HCT116 (cell line): ENCODE data around the gene RMDN2. TPM values are rescaled to one million over a fixed set of nuclear protein-coding genes. Genes with fewer than 3 reads are reported as not detected.

Experiments
- ATAC-seq: fragments of 200-7000 bp; cut with Tn5 transposase; 2 replicates; pipeline ENCODE4 v1.9.1; 2020; ENCODE audit warnings: mild to moderate bottlenecking, moderate library complexity
- BruUV-seq: library from RNA; stranded (reverse); fragments of 400-500 nt; replicated peaks from 2 replicates; lab custom pipeline; 2021; lab: Mats Ljungman, UMichigan
- CTCF ChIA-PET: fragments of 300-600 bp; sonication (Branson Sonifier 250); formaldehyde crosslinking; loops from one replicate; lab custom pipeline; 2021; ENCODE audit warnings: antibody characterized with exemption; lab: Charles Lee
- POLR2A ChIA-PET: fragments of 300-600, 350-600 bp; sonication (Branson Sonifier 250); formaldehyde crosslinking; loops from one replicate; lab custom pipeline; 2021; ENCODE audit warnings: antibody characterized with exemption; lab: Charles Lee
- RAD21 ChIA-PET, 2 experiments: fragments of 300-600 bp; sonication (Branson Sonifier 250); formaldehyde crosslinking; loops; one replicate each; lab custom pipeline; 2023; ENCODE audit warnings: low total read pairs in 2 of 2; ENCODE audit not compliant: uncharacterized antibody in 2 of 2, unreplicated experiment in 2 of 2, low non-redundant PET in 1 of 2; lab: Charles Lee
- DNase-seq: peaks from one replicate; pipeline ENCODE4 v3.0.0-alpha.2; 2010; ENCODE audit warnings: low read depth, low spot score
- H2AFZ ChIP-seq: fragments of 200-600 bp; shearing (Covaris generic), sonication (generic); 2 replicates; pipeline ENCODE4 v1.6.1; 2017; ENCODE audit warnings: low read depth, mixed run types, mixed read lengths, antibody characterized with exemption, low read length; ENCODE audit not compliant: poor library complexity, severe bottlenecking
- H3K27ac ChIP-seq: 2 replicates; pipeline ENCODE4 v1.5.1; 2012; ENCODE audit warnings: low read depth, low read length
- H3K27me3 ChIP-seq: fragments of 200-600 bp; sonication (generic); 2 replicates; pipeline ENCODE4 v1.6.1; 2016; ENCODE audit warnings: mixed run types, low read length, mixed read lengths; ENCODE audit not compliant: insufficient read depth
- H3K36me3 ChIP-seq, 2 experiments: fragments of 200-500 bp in 1 of 2; fragments of 200-600 bp in 1 of 2; sonication (Bioruptor generic) in 1 of 2; sonication (generic) in 1 of 2; 2 replicates each; pipeline versions ENCODE4 v1.5.1 to v1.6.1; 2014 to 2016; ENCODE audit warnings: low read length in 2 of 2, inconsistent platforms in 1 of 2, mixed read lengths in 1 of 2, mixed run types in 1 of 2; ENCODE audit not compliant: insufficient read depth in 2 of 2, control insufficient read depth in 1 of 2
- H3K4me1 ChIP-seq, 2 experiments: fragments of 200-600 bp in 1 of 2; sonication (generic) in 1 of 2; 2 replicates each; pipeline versions ENCODE4 v1.5.1 to v1.6.1; 2012 to 2017; ENCODE audit warnings: low read length in 2 of 2, inconsistent platforms in 1 of 2, mild to moderate bottlenecking in 1 of 2, mixed read lengths in 1 of 2, mixed run types in 1 of 2, moderate library complexity in 1 of 2; ENCODE audit not compliant: insufficient read depth in 2 of 2, control insufficient read depth in 1 of 2
- H3K4me2 ChIP-seq: fragments of 200-600 bp; sonication (generic); 2 replicates; pipeline ENCODE4 v1.6.1; 2017; ENCODE audit warnings: mixed run types, low read length, mixed read lengths
- H3K4me3 ChIP-seq, 2 experiments: fragments of 200-600 bp in 1 of 2; sonication (generic) in 1 of 2; replicated peaks in 1 of 2; 2 replicates each; pipeline ENCODE4 v1.5.1; 2011 to 2016; ENCODE audit warnings: low read length in 2 of 2, control low read depth in 1 of 2, low read depth in 1 of 2, mild to moderate bottlenecking in 1 of 2, mixed read lengths in 1 of 2, mixed run types in 1 of 2
- H3K79me2 ChIP-seq: fragments of 200-600 bp; sonication (generic); 2 replicates; pipeline ENCODE4 v1.6.1; 2017; ENCODE audit warnings: mild to moderate bottlenecking, mixed run types, low read length, moderate library complexity, mixed read lengths; ENCODE audit not compliant: insufficient read depth
- H3K9ac ChIP-seq: fragments of 200-600 bp; sonication (generic); 2 replicates; pipeline ENCODE4 v1.6.1; 2016; ENCODE audit warnings: low read length, mixed read lengths
- H3K9me2 ChIP-seq: fragments of 200-600 bp; sonication (generic), shearing (Covaris generic); 2 replicates; pipeline ENCODE4 v1.6.1; 2017; ENCODE audit warnings: mixed run types, mild to moderate bottlenecking, moderate library complexity; ENCODE audit not compliant: insufficient read depth
- H3K9me3 ChIP-seq, 2 experiments: fragments of 200-500 bp in 1 of 2; fragments of 200-600 bp in 1 of 2; sonication (Bioruptor generic) in 1 of 2; sonication (generic) in 1 of 2; 2 replicates each; pipeline ENCODE4 v1.6.1; 2014 to 2017; ENCODE audit warnings: low read length in 2 of 2, mixed read lengths in 2 of 2, inconsistent platforms in 1 of 2, low read depth in 1 of 2, mild to moderate bottlenecking in 1 of 2, mixed run types in 1 of 2, moderate library complexity in 1 of 2; ENCODE audit not compliant: control insufficient read depth in 1 of 2, insufficient read depth in 1 of 2
- H4K20me1 ChIP-seq: fragments of 200-600 bp; sonication (generic), shearing (Covaris generic); 2 replicates; pipeline ENCODE4 v1.6.1; 2017; ENCODE audit warnings: mixed run types, mild to moderate bottlenecking, moderate library complexity; ENCODE audit not compliant: insufficient read depth
- CBX3 ChIP-seq: IDR thresholded peaks from 2 replicates; pipeline ENCODE4 v1.6.1; 2012; ENCODE audit warnings: low read depth
- CEBPB ChIP-seq: IDR thresholded peaks from 2 replicates; pipeline ENCODE4 v1.6.1; 2012; ENCODE audit warnings: low read depth
- EGR1 ChIP-seq: IDR thresholded peaks from 2 replicates; pipeline ENCODE4 v1.6.1; 2012; ENCODE audit warnings: low read depth
- ELF1 ChIP-seq: IDR thresholded peaks from 2 replicates; pipeline ENCODE4 v1.6.1; 2012; ENCODE audit warnings: low read depth, borderline replicate concordance
- EZH2 ChIP-seq: fragments of 200-600 bp; sonication (generic); IDR thresholded peaks from 2 replicates; pipeline ENCODE4 v1.6.1; 2017; ENCODE audit warnings: antibody characterized with exemption, mixed run types
- POLR2AphosphoS5 ChIP-seq: IDR thresholded peaks from 2 replicates; pipeline ENCODE4 v1.6.1; 2011; ENCODE audit warnings: mild to moderate bottlenecking, low read depth, low read length, moderate library complexity
- SP1 ChIP-seq: IDR thresholded peaks from 2 replicates; pipeline ENCODE4 v1.6.1; 2012; ENCODE audit warnings: low read depth
- SRF ChIP-seq: IDR thresholded peaks from 2 replicates; pipeline ENCODE4 v1.6.1; 2012; ENCODE audit warnings: low read depth
- TCF7L2 ChIP-seq: IDR thresholded peaks from 2 replicates; pipeline ENCODE4 v1.7.0; 2011; ENCODE audit warnings: borderline replicate concordance, inconsistent platforms; ENCODE audit not compliant: insufficient read depth, insufficient read length; ENCODE audit errors: extremely low read depth
- YY1 ChIP-seq: IDR thresholded peaks from 2 replicates; pipeline ENCODE4 v1.6.1; 2011; ENCODE audit warnings: low read length, low read depth, moderate library complexity, mild to moderate bottlenecking; ENCODE audit not compliant: insufficient replicate concordance; ENCODE audit errors: extremely low read depth
- ZBTB33 ChIP-seq: IDR thresholded peaks from 2 replicates; pipeline ENCODE4 v1.6.1; 2011; ENCODE audit warnings: mild to moderate bottlenecking, low read length, moderate library complexity; ENCODE audit not compliant: insufficient replicate concordance; ENCODE audit errors: extremely low read depth
- ZFX ChIP-seq: fragments of 450-650 bp; IDR thresholded peaks from 2 replicates; pipeline ENCODE4 v1.6.1; 2017
- ZNF274 ChIP-seq: fragments of 200-500 bp; sonication (Bioruptor generic); IDR thresholded peaks from 2 replicates; pipeline ENCODE4 v1.6.1; 2014; ENCODE audit warnings: mild to moderate bottlenecking, low read depth, low read length, inconsistent platforms
- intact Hi-C: fragments of 100-400 bp; cut with micrococcal nuclease; formaldehyde crosslinking; loops from 2 replicates; pipeline ENCODE4 v1.10.0; 2022
- total RNA-seq: library from RNA; stranded (reverse); gene quantifications from one replicate; pipeline ENCODE4 v1.2.1, GENCODE V29; 2021; ENCODE audit not compliant: unreplicated experiment

Gene RMDN2
- total RNA-seq, 1 experiment from 2014 or later: 4.5 TPM

GRCh38 chr2:37887286-37887685, 37.8 kb upstream of the RMDN2 start:
- no TSS peak for BruUV-seq
- RAD21 ChIA-PET: no interaction called here

More at GRCh38 chr2:37887286-37887685, 37.8 kb upstream of the RMDN2 start:
- Histone ChIP-seq H3K79me2 (no peaks in the 10 kb centered on the region), H4K20me1 (no peaks in the 10 kb centered on the region), H3K9ac (no peak overlapping the region), H3K27me3 (no peaks in the 10 kb centered on the region), H2AFZ (no peak overlapping the region), H3K4me2 (no peak overlapping the region), H3K9me3 (no peaks in the 10 kb centered on the region), H3K36me3 (no peaks in the 10 kb centered on the region), H3K9me2 (no peaks in the 10 kb centered on the region), H3K4me3 (no peak overlapping the region), H3K4me1 (no peaks in the 10 kb centered on the region), H3K27ac (no peak overlapping the region)
- DNase-seq (no peak), ATAC-seq (no peak)
- intact Hi-C loops: no loop called here
- CTCF ChIA-PET: interaction anchor here (0.6 kb wide), 1 partner anchor 489 kb away, joined by 3 read pairs; no protein-coding TSS in a partner anchor
- TF ChIP-seq POLR2AphosphoS5: no peak
- no peak for TF ChIP-seq EZH2
- no peak for TF ChIP-seq SP1
- no peak for TF ChIP-seq ZFX
- no peak for TF ChIP-seq SRF
- TF ChIP-seq EGR1: no peak
- no peak for TF ChIP-seq ZBTB33
- TF ChIP-seq ELF1: no peak
- TF ChIP-seq CBX3: no peak
- no peak for TF ChIP-seq YY1
- no peak for TF ChIP-seq CEBPB
- TF ChIP-seq TCF7L2: no peak
- no peak for TF ChIP-seq ZNF274
- POLR2A ChIA-PET: no interaction called here
